SJSA1 (cell line): ENCODE data around the gene EPB41. TPM values are rescaled to one million over a fixed set of nuclear protein-coding genes. Genes with fewer than 3 reads are reported as not detected.

ENCODE experiments used
- total RNA-seq: library from RNA; depleted of rRNA; stranded (reverse); fragments of >200 nt; shearing (Covaris generic); gene quantifications from 2 replicates; pipeline ENCODE4 v1.2.3, GENCODE V29; 2014; rRNA removed

EPB41 gene
- total RNA-seq, 1 experiment from 2014 or later = 5.3 TPM

Other genes starting within 250 kb of the EPB41 start
- 4.4 and 4.7 TPM in 2 replicates for gene GMEB1, start 245.8 kb upstream of the EPB41 start, total RNA-seq
- gene YTHDF2, start 177.6 kb upstream of the EPB41 start, total RNA-seq = 35.7 and 46.4 TPM in 2 replicates
- gene OPRD1, start 102.4 kb upstream of the EPB41 start, total RNA-seq = 0.03 and 0.05 TPM in 2 replicates
- 0.39 TPM in 1 of 2 replicates, not detected in the other for gene TMEM200B, start 209.3 kb downstream of the EPB41 start, total RNA-seq